ENCODE results near the gene GFOD1.

- TF ChIP-seq, protein P1, sequence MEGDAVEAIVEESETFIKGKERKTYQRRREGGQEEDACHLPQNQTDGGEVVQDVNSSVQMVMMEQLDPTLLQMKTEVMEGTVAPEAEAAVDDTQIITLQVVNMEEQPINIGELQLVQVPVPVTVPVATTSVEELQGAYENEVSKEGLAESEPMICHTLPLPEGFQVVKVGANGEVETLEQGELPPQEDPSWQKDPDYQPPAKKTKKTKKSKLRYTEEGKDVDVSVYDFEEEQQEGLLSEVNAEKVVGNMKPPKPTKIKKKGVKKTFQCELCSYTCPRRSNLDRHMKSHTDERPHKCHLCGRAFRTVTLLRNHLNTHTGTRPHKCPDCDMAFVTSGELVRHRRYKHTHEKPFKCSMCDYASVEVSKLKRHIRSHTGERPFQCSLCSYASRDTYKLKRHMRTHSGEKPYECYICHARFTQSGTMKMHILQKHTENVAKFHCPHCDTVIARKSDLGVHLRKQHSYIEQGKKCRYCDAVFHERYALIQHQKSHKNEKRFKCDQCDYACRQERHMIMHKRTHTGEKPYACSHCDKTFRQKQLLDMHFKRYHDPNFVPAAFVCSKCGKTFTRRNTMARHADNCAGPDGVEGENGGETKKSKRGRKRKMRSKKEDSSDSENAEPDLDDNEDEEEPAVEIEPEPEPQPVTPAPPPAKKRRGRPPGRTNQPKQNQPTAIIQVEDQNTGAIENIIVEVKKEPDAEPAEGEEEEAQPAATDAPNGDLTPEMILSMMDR (conservative IDR thresholded peaks at IDR 0.05 in 1 of 2, IDR thresholded peaks at IDR 0.05 in 1 of 2; ENCODE audit: low read depth in 1 of 2, low read length in 2 of 2): peak in 1 of 2 donors; percentile 19
- no peak for TF ChIP-seq EZH2 (IDR thresholded peaks at IDR 0.05; ENCODE audit: low read length, missing control alignments)
Measured at GRCh38 chr6:13487122-13488014, at the start of gene GFOD1.

Data from fibroblast of lung (primary cell).